AG04450 (cell line): ENCODE results near the gene UGDH. TPM values are rescaled to one million over a fixed set of nuclear protein-coding genes. Genes with fewer than 3 reads are reported as not detected.
"Not testable (repeated sequence)": the region's sequence is repeated elsewhere in the genome, so short reads cannot be mapped to it uniquely, and the experiment has no call there.

Experiments used
- CTCF ChIA-PET: fragments of 300-600, 350-600 bp; formaldehyde crosslinking; extraction: SDS; loops from one replicate; lab custom pipeline; 2022; ENCODE audit warnings: antibody characterized with exemption, inconsistent platforms; lab: Charles Lee
- POLR2A ChIA-PET: fragments of 350-600 bp; formaldehyde crosslinking; extraction: SDS; loops from one replicate; lab custom pipeline; 2021; ENCODE audit warnings: antibody characterized with exemption, inconsistent platforms; lab: Yijun Ruan, JAX
- DNase-seq: peaks from one replicate; pipeline ENCODE4 v3.0.0-alpha.2; 2011; ENCODE audit warnings: low read depth, low spot score
- H3K27ac ChIP-seq: one replicate; pipeline ENCODE4 v1.5.1; 2012; ENCODE audit warnings: low read depth, low read length, control low read depth
- H3K27me3 ChIP-seq: one replicate; pipeline ENCODE4 v1.6.0; 2012; ENCODE audit warnings: low read length; ENCODE audit not compliant: control insufficient read depth, insufficient read depth
- H3K4me3 ChIP-seq: 2 replicates; pipeline ENCODE4 v1.5.1; 2011; ENCODE audit warnings: mild to moderate bottlenecking, low read depth, low read length, control low read depth
- H3K9me3 ChIP-seq: 2 replicates; pipeline ENCODE4 v1.5.1; 2012; ENCODE audit warnings: low read length; ENCODE audit not compliant: control insufficient read depth, insufficient read depth
- polyA plus RNA-seq: library from polyadenylated mRNA; depleted of rRNA; stranded (reverse); fragments of >200 nt; gene quantifications from 2 replicates; pipeline ENCODE4 v1.2.3, GENCODE V29; 2011
- TF ChIP-seq, protein P1 (sequence below): IDR thresholded peaks from 2 replicates; pipeline ENCODE4 v1.5.1; 2011; ENCODE audit warnings: low read depth, low read length, control low read depth, inconsistent platforms

The UGDH gene
- polyA plus RNA-seq, 1 experiment = 117 TPM

DNA sequence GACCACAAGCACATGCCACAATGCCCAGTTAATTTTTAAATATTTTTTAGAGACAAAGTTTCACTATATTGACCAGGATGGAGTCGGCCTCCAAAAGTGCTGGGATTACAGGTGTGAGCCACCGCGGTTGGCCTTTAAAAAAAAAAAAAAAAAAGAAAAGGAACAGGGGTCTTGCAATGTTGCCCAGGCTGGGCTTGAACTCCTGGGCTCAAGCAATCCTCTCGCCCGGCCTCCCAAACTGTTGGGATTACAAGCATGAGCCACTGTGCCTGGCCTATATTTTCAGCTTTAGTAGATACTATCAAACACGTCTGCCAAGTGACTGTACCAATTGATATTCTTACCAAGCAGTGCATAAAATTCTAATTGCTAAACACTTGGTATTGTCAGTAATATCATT lies 8.8 kb downstream of the UGDH start:
- Histone ChIP-seq H3K9me3 (no peaks in the 10 kb centered on the region), H3K27ac (no peak overlapping the region), H3K4me3 (no peak overlapping the region), H3K27me3 (no peaks in the 10 kb centered on the region)
- POLR2A ChIA-PET = interaction anchor here (0.6 to 1.5 kb wide), 3 partner anchors 9 to 126 kb away, joined by 3 read pairs; partner anchors contain the start of gene UGDH
- no peak for DNase-seq
- CTCF ChIA-PET = interaction anchor here (0.6 kb wide), 1 partner anchor 457 kb away, joined by 3 read pairs; no protein-coding TSS in a partner anchor
- TF ChIP-seq, protein P1, sequence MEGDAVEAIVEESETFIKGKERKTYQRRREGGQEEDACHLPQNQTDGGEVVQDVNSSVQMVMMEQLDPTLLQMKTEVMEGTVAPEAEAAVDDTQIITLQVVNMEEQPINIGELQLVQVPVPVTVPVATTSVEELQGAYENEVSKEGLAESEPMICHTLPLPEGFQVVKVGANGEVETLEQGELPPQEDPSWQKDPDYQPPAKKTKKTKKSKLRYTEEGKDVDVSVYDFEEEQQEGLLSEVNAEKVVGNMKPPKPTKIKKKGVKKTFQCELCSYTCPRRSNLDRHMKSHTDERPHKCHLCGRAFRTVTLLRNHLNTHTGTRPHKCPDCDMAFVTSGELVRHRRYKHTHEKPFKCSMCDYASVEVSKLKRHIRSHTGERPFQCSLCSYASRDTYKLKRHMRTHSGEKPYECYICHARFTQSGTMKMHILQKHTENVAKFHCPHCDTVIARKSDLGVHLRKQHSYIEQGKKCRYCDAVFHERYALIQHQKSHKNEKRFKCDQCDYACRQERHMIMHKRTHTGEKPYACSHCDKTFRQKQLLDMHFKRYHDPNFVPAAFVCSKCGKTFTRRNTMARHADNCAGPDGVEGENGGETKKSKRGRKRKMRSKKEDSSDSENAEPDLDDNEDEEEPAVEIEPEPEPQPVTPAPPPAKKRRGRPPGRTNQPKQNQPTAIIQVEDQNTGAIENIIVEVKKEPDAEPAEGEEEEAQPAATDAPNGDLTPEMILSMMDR = no peak

DNA sequence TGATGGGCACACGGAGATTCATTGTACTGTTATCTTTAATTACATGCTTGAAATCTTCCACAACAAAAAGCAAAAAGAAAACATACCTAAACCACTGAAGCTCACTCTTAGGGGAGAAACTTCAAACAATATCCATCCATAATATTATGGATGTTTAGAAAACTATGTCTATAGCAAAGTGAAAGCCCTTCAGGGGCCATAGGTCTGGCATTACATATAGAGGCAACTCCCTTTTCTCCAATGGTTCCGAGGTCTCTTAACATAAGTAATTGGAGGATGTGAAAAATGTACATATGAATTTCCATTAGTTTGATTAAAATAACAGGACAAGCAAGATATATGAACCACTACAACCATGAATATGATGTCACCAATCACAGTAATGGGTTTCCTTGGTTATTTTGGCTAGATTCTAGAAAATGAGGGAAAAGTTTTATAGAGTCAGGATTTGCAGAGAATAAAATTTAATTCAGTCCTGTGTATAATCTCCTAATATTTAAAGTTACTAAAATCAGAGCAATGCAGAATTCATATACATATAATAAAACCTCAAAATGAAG lies 10.8 kb downstream of the UGDH start:
- ChIA-PET CTCF (no interaction called here), POLR2A (no interaction called here)
- Histone ChIP-seq H3K4me3 (no peak overlapping the region), H3K9me3 (no peaks in the 10 kb centered on the region), H3K27me3 (no peaks in the 10 kb centered on the region), H3K27ac (no peak overlapping the region)
- DNase-seq = no peak
- TF ChIP-seq, protein P1 = no peak

DNA sequence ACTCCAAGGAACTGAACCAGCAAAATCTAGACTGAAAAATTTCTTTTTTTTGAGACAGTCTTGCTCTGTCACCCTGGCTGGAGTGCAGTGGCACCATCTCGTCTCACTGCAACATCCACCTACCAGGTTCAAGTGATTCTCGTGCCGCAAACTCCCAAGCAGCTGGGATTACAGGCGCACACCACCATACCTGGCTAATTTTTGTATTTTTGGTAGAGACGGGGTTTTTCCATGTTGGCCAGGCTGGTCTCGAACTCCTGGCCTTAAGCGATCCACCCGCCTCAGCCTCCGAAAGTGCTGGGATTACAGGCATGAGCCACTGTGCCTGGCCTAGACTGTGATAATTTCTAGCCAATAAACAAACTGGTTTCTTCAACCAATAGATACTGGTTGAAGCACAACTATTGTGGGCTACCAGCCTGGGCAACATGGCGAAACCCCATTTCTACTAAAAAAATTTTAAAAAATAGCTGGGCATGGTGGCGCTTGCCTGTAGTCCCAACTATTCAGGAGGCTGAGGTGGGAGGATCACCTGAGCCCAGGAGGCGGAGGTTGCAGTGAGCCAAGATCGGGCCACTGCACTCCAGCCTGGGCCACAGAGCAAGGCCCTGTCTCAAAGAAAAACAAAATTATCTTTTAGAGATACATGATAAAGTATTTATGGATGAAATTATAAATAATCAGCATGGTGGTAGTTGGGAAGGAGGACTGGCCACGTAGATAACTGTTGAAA lies 11.4 kb downstream of the UGDH start:
- H3K9me3 ChIP-seq, CTCF ChIA-PET, H3K27me3 ChIP-seq, DNase-seq, H3K4me3 ChIP-seq: not testable (repeated sequence)
- H3K27ac ChIP-seq = peak overlapping the region; percentile 22
- POLR2A ChIA-PET = interaction anchor here (1.7 kb wide), 1 partner anchor 11 kb away, joined by 7 read pairs; the partner anchor contains the start of gene UGDH

DNA sequence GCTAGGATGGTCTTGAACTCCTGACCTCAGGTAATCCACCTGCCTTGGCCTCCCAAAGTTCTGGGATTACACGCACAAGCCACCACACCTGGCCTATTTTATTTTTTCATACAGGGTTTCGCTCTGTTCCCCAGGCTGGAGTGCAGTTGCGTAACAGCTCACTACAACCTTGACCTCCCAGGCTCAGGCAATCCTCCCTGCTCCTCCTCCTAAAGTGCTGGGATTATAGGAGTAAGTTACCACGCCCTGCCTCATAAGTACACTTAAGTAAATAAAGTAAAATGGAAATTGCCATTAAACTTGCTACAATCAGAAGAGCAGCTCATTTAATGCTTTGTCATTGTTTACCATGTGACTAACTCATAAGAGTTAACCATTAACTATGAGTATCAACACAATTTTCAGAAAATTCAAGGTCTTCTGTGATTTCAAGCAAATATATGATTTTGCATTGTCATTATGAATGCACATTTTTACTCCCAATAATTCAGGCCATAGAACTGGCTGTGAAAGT lies 12.3 kb downstream of the UGDH start:
- TF ChIP-seq, protein P1 = no peak
- Histone ChIP-seq H3K27ac (peak overlapping the region; percentile 77), H3K27me3 (no peaks in the 10 kb centered on the region), H3K9me3 (no peaks in the 10 kb centered on the region), H3K4me3 (no peak overlapping the region)
- no peak for DNase-seq
- ChIA-PET CTCF (no interaction called here), POLR2A (interaction anchor here (0.6 to 1.7 kb wide), 2 partner anchors 12 to 45 kb away, joined by 5 to 7 read pairs; partner anchors contain the start of gene UGDH)

DNA sequence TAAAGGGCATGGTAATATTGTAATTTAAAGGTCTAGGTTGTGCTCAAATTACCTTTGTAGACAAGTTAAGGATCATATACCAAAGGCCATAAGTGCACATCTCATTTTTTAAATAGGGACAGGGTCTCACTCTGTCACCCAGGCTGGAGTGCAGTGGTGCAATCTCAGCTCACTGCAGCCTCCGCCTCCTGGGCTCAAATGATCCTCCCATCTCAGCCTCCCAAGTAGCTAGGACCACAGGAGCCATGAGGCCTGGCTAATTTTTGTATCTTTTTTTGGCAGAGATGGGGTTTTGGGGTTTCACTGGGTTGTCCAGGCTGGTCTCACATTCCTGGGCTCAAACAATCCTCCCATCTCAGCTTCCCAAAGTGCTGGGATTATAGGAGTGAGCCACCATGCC lies 13.0 kb downstream of the UGDH start:
- H3K4me3 ChIP-seq, H3K27ac ChIP-seq, H3K27me3 ChIP-seq, CTCF ChIA-PET, DNase-seq, H3K9me3 ChIP-seq: not testable (repeated sequence)
- POLR2A ChIA-PET = interaction anchor here (1.7 kb wide), 1 partner anchor 13 kb away, joined by 7 read pairs; the partner anchor contains the start of gene UGDH
